Suprapubic skin (tissue), 4 donors: ENCODE results near the gene ZNF175. TPM values are rescaled to one million over a fixed set of nuclear protein-coding genes. Genes with fewer than 3 reads are reported as not detected.

Experiments
- DNase-seq, 2 donors: peaks; one replicate each; pipeline ENCODE4 v3.0.0-alpha.2; 2019; ENCODE audit warnings: low spot score in 2 of 2
- H3K27ac ChIP-seq: fragments of 200-600 bp; sonication (generic); one replicate; pipeline ENCODE4 v1.5.1; 2019
- H3K27me3 ChIP-seq: fragments of 200-600 bp; sonication (generic); one replicate; pipeline ENCODE4 v1.5.1; 2019
- H3K36me3 ChIP-seq: fragments of 200-600 bp; sonication (generic); one replicate; pipeline ENCODE4 v1.5.1; 2019
- H3K4me1 ChIP-seq: fragments of 200-600 bp; sonication (generic); one replicate; pipeline ENCODE4 v1.5.1; 2019
- H3K4me3 ChIP-seq: fragments of 200-600 bp; sonication (generic); one replicate; pipeline ENCODE4 v1.5.1; 2019; ENCODE audit warnings: mild to moderate bottlenecking
- H3K9me3 ChIP-seq: fragments of 200-600 bp; sonication (generic); one replicate; pipeline ENCODE4 v1.5.1; 2019
- CTCF ChIP-seq, 2 donors: fragments of 200-600 bp in 1 of 2; fragments of 450-650 bp in 1 of 2; sonication (generic) in 1 of 2; IDR thresholded peaks; one replicate each; pipeline ENCODE4 v1.5.1; 2016 to 2019; ENCODE audit warnings: antibody characterized with exemption in 2 of 2, mild to moderate bottlenecking in 1 of 2, moderate library complexity in 1 of 2
- EP300 ChIP-seq: sonication (generic); formaldehyde crosslinking; IDR thresholded peaks from one replicate; pipeline ENCODE4 v1.6.1; 2017; ENCODE audit warnings: antibody characterized with exemption
- POLR2A ChIP-seq, 2 donors: fragments of 450-650 bp; IDR thresholded peaks; one replicate each; pipeline ENCODE4 v1.6.1; 2017; ENCODE audit warnings: antibody characterized with exemption in 2 of 2, mild to moderate bottlenecking in 2 of 2, moderate library complexity in 2 of 2
- POLR2AphosphoS5 ChIP-seq, 3 donors: sonication (generic); formaldehyde crosslinking; IDR thresholded peaks; one replicate each; pipeline ENCODE4 v1.6.1; 2017; ENCODE audit warnings: antibody characterized with exemption in 3 of 3
- WGBS: methylation state at CpG from one replicate; pipeline ENCODE4 v1.1.5; 2018; 5-methylcytosine and 5-hydroxymethylcytosine counted together
- total RNA-seq, 4 donors: library from RNA; depleted of rRNA; stranded (reverse); fragments of >200 nt; gene quantifications; one replicate each; pipeline ENCODE4 v1.1.0, GENCODE V29; 2016

Gene ZNF175
- total RNA-seq, 4 donors from 2014 or later: 2.0 to 12.1 (median 5.1) TPM

GRCh38 chr19:51602189-51602854, 31.2 kb downstream of the ZNF175 start:
- Histone ChIP-seq H3K4me1 (no peaks in the 10 kb centered on the region), H3K4me3 (no peak overlapping the region), H3K36me3 (no peaks in the 10 kb centered on the region), H3K27ac (no peak overlapping the region), H3K27me3 (peaks cover 41% of the 10 kb centered on the region), H3K9me3 (no peaks in the 10 kb centered on the region)
- TF ChIP-seq POLR2A (IDR thresholded peaks at IDR 0.05) (no peak), POLR2AphosphoS5 (IDR thresholded peaks at IDR 0.05) (no peak), CTCF (IDR thresholded peaks at IDR 0.05) (no peak), EP300 (no peak)
- DNase-seq: no peak
- 91% methylated on average over 15 of the region's 20 CpGs for WGBS

- Histone ChIP-seq H3K4me1 (no peaks in the 10 kb centered on the region), H3K4me3 (no peak overlapping the region), H3K27me3 (peaks cover under 1% of the 10 kb centered on the region), H3K36me3 (no peaks in the 10 kb centered on the region), H3K27ac (no peak overlapping the region), H3K9me3 (no peaks in the 10 kb centered on the region)
- WGBS: 71% methylated on average over 6 of the region's 6 CpGs
- TF ChIP-seq POLR2AphosphoS5 (IDR thresholded peaks at IDR 0.05) (no peak), POLR2A (IDR thresholded peaks at IDR 0.05) (no peak), CTCF (IDR thresholded peaks at IDR 0.05) (no peak), EP300 (no peak)
- peak in 1 of 2 donors; percentile 26 for DNase-seq
These were observed 36.0 kb downstream of the ZNF175 start for GRCh38 chr19:51607077-51607476.

GRCh38 chr19:51607920-51608562, 37.0 kb downstream of the ZNF175 start:
- 46% methylated on average over 8 of the region's 13 CpGs for WGBS
- DNase-seq: peak in 1 of 2 donors; percentile 78

GRCh38 chr19:51610576-51610975, 39.5 kb downstream of the ZNF175 start:
- 92% methylated on average over 1 of the region's 1 CpG for WGBS
- peaks cover 9% of the 10 kb centered on the region for H3K27me3 ChIP-seq
- no peak for TF ChIP-seq EP300
- no peak for TF ChIP-seq POLR2A (IDR thresholded peaks at IDR 0.05)
- TF ChIP-seq CTCF (IDR thresholded peaks at IDR 0.05): no peak
- no peak for TF ChIP-seq POLR2AphosphoS5 (IDR thresholded peaks at IDR 0.05)
- no peak overlapping the region for H3K4me3 ChIP-seq
- H3K27ac ChIP-seq: no peak overlapping the region
- no peaks in the 10 kb centered on the region for H3K36me3 ChIP-seq
- no peaks in the 10 kb centered on the region for H3K9me3 ChIP-seq
- DNase-seq: no peak
- H3K4me1 ChIP-seq: no peaks in the 10 kb centered on the region

More at GRCh38 chr19:51607920-51608562, 37.0 kb downstream of the ZNF175 start:
- Histone ChIP-seq H3K9me3 (no peaks in the 10 kb centered on the region), H3K36me3 (no peaks in the 10 kb centered on the region), H3K4me1 (no peaks in the 10 kb centered on the region), H3K27ac (no peak overlapping the region), H3K27me3 (no peaks in the 10 kb centered on the region), H3K4me3 (no peak overlapping the region)
- no peak for TF ChIP-seq EP300
- peak; percentile 40 to 50 for TF ChIP-seq CTCF (IDR thresholded peaks at IDR 0.05)
- TF ChIP-seq POLR2AphosphoS5 (IDR thresholded peaks at IDR 0.05): no peak
- no peak for TF ChIP-seq POLR2A (IDR thresholded peaks at IDR 0.05)

GRCh38 chr19:51614789-51615188, 43.7 kb downstream of the ZNF175 start:
- Histone ChIP-seq H3K9me3 (no peaks in the 10 kb centered on the region), H3K27ac (no peak overlapping the region), H3K27me3 (peaks cover 13% of the 10 kb centered on the region), H3K36me3 (no peaks in the 10 kb centered on the region), H3K4me1 (no peaks in the 10 kb centered on the region), H3K4me3 (no peak overlapping the region)
- DNase-seq: no peak
- no peak for TF ChIP-seq POLR2A (IDR thresholded peaks at IDR 0.05)
- no peak for TF ChIP-seq CTCF (IDR thresholded peaks at IDR 0.05)
- TF ChIP-seq EP300: no peak
- 71% methylated on average over 5 of the region's 5 CpGs for WGBS
